Measurements from ENCODE around the gene TNFAIP8L1.
A peak's percentile ranks its signal among the peaks of the same experiment; 100 is the strongest.

Gene TNFAIP8L1

GRCh38 chr19:4606921-4607678 lies 32.2 kb upstream of the TNFAIP8L1 start:
- FAIRE-seq (no peak), DNase-seq (ENCODE audit: insufficient read length, low spot score) (no peak)

DNA sequence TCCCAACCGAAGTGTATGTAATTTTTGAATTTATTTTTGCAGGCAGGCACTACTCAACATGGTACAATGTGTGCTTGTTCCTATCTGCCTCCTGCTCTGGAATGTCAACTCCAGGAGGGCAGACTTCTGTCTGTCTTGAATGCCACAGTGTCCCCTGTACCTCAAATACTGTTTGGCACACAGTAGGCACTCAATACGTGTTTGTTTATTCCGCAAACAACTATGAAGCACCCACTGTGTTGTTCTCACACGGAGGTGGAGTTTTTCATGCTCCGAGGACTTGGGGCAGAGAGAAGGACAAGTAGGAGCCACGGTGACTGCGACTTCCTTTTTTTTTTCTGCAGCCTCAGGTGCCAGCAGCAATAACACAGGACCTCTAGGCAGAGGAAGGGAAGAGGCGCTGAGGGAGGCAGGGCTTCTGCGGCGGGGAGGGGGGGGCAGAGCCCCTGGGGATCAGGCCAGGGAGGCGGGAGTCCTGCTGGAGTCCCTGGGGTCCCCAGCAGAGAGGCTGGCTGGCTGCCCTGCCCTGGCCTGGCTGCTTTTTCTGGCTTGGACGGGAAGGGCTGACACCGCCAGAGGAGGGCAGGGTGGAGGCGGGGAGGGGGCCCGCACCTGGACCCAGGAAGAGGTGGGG lies 29.3 kb upstream of the TNFAIP8L1 start:
- no peak for FAIRE-seq
- no peak for DNase-seq (ENCODE audit: insufficient read length, low spot score)

GRCh38 chr19:4613254-4613751 lies 26.0 kb upstream of the TNFAIP8L1 start:
- FAIRE-seq (no peak), DNase-seq (ENCODE audit: insufficient read length, low spot score) (no peak)

- DNase-seq (ENCODE audit: insufficient read length, low spot score) (no peak), FAIRE-seq (no peak)
Observed at GRCh38 chr19:4618019-4618418, 21.3 kb upstream of the TNFAIP8L1 start.

GRCh38 chr19:4619668-4620294 lies 19.5 kb upstream of the TNFAIP8L1 start:
- FAIRE-seq (no peak), DNase-seq (ENCODE audit: insufficient read length, low spot score) (no peak)

DNA sequence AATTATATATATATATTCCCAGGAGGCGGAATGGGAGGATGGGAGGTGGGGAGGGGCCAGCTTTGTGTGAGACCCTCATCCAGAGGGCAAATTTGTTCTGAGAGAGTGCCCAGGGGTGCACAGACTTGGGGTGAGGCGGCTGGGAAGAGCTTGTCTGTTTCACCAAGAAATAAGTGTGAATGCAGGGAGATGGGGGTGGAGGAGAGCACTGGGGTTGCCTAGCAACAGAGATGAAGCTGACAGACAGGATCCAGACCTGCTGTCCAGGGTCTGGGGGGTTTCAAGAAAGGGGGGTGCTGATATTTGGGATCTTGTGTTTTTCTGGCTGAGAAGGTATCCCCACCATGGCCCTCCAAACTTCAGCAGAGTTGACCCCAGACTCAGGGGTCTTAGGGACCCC lies 18.6 kb upstream of the TNFAIP8L1 start:
- DNase-seq (ENCODE audit: insufficient read length, low spot score) (no peak), FAIRE-seq (no peak)

GRCh38 chr19:4622695-4623421 lies 16.5 kb upstream of the TNFAIP8L1 start:
- FAIRE-seq, result no peak
- no peak for DNase-seq (ENCODE audit: insufficient read length, low spot score)

- DNase-seq (ENCODE audit: insufficient read length, low spot score) (no peak), FAIRE-seq (no peak)
Observed at GRCh38 chr19:4624301-4624700, 15.0 kb upstream of the TNFAIP8L1 start.

DNA sequence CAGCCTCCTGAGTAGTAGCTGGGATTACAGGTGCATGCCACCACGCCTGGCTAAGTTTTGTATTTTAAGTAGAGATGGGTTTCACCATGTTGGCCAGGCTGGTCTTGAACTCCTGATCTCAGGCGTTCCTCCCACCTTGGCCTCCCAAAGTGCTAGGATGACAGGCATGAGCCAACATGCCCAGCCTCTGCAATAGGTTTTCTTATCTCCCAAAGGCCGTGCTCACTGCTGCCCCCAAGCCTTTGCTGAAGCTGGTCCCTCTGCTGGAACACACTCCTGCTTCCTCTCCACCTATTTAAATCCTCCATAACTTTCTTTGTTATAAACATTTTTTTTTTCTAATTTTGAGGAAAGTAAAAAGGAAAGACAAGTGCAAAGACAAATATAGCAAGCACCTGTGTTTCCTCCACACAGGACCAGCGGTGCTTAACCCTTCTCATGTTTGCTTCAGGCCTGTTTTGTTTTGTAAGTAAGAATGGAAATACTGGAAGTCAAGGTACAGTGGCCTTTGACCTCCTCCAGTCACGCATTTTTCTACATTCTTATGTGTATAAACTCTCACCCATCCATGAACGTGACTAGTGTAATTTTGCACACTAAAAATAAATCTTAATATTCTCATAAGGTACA lies 14.5 kb upstream of the TNFAIP8L1 start:
- FAIRE-seq, result peak; percentile 35

GRCh38 chr19:4633140-4633967 lies 6.0 kb upstream of the TNFAIP8L1 start:
- FAIRE-seq (no peak), DNase-seq (ENCODE audit: insufficient read length, low spot score) (peak; percentile 44)

More for the DNA sequence above, 14.5 kb upstream of the TNFAIP8L1 start:
- DNase-seq (ENCODE audit: insufficient read length, low spot score), result no peak

DNA sequence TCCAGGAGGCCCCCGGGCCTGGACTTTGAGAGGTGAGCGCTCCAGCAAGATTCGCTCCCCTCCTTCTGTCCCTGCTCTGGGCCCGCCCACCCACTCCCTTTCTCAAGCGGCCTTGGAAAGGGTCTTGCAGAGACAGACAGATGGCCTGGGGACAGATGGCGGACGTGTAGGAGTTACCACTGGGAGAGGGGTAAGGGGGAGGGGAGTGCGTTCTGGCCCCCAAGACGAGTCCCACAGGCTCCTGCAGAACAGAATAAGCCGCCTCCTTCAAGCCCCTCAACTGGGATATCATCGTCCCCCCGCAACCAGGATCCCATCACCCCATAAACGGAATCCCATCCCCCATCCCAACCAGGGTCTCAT lies 3.6 kb upstream of the TNFAIP8L1 start:
- no peak for FAIRE-seq
- no peak for DNase-seq (ENCODE audit: insufficient read length, low spot score)

GRCh38 chr19:4636151-4636717 lies 3.1 kb upstream of the TNFAIP8L1 start:
- FAIRE-seq (peak; percentile 33), DNase-seq (ENCODE audit: insufficient read length, low spot score) (peak; percentile 62)

DNA sequence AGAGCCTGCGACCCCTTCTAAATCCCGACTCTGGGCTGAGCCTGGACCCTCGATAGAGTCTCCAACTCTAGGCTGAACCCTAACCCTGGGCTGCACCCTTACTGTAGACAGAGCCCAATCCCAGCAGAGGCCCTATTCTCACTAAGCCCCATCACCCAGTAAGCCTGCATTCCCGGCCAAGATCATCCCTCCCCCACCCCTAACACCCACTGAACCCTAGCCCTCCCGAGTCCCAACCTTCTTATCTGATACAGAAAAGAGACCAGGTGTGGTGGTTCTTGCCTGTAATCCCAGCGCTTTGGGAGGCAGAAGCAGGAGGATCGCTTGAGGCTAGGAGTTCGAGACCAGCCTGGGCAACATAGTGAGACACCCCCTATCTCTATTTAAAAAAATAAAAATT lies 2.6 kb upstream of the TNFAIP8L1 start:
- FAIRE-seq (no peak), DNase-seq (ENCODE audit: insufficient read length, low spot score) (no peak)

- DNase-seq (ENCODE audit: insufficient read length, low spot score), result no peak
- no peak for FAIRE-seq
Observed at GRCh38 chr19:4638317-4638716, 999 bp upstream of the TNFAIP8L1 start.

DNA sequence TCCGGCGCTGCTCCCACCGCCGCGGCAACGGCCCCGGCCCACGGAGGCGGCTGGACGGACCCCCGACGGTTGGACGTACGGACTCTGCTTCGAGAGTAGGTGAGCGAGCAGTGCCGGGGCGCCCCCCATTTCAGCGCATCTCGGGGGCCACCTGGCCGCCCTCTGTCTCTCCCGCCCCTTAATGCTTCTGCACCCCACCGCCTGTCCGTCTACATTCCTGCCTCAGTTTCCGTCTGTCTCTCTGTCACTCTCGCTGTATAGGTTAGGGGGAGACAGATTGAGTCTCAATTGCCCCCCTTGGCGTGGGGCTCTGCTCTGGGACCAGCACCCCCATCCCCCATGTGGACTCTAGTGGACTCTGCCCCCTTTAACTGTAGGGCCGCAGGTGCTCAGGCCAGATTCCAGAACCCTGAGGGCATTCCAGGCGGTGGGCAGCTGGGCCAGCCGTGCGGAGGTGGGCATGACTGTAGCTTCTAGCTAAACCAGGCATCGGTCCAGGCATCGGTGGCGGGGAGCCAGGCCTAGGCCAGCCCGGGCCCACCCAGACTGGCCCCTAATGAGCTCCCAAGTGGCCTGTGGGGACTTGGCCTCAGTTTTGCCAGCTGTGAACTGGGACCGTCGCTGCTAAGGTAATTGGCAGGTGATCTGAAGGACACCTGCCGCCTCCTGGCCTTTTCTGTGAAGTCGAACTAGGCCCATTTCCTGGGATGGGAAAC lies 373 bp downstream of the TNFAIP8L1 start:
- DNase-seq (ENCODE audit: insufficient read length, low spot score) (no peak), FAIRE-seq (no peak)

- DNase-seq (ENCODE audit: insufficient read length, low spot score) (no peak), FAIRE-seq (peak; percentile 45)
Observed at GRCh38 chr19:4640247-4641000, 1.1 kb downstream of the TNFAIP8L1 start.

DNA sequence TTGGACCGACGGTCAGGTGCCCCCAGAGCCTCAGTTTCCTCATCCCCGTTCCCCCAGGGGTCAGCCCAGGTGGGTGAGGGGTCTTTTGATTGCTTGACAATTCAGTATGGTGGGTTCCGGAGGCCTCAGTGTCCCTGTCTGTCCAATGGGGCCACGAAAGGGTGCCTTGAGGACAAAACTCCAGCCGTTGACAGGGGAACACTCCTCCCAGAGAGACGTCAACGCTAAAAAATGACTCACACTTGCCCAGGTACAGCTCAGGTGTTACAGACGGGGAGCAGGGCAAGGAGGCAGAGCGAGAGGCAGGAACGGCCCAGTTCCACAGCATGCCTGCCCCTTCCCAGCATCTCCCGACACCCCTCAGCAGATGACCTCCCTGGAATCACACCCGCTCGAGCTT lies 1.8 kb downstream of the TNFAIP8L1 start:
- FAIRE-seq (no peak), DNase-seq (ENCODE audit: insufficient read length, low spot score) (no peak)

GRCh38 chr19:4642625-4643024 lies 3.3 kb downstream of the TNFAIP8L1 start:
- FAIRE-seq (no peak), DNase-seq (ENCODE audit: insufficient read length, low spot score) (no peak)

Measured in GM19239 (cell line).